ENCODE results near the gene OR4D5. TPM values are rescaled to one million over a fixed set of nuclear protein-coding genes. Genes with fewer than 3 reads are reported as not detected.

Gene OR4D5
- under 1 TPM in 1 of 4 donors, not detected in 3; 0.20 TPM for total RNA-seq
- polyA plus RNA-seq: not detected
- long read RNA-seq, donor 1: 0 reads
- long read RNA-seq, donor 2: 0 reads
- long read RNA-seq, donor 3: 0 reads
- long read RNA-seq, donor 4: 0 reads

DNA sequence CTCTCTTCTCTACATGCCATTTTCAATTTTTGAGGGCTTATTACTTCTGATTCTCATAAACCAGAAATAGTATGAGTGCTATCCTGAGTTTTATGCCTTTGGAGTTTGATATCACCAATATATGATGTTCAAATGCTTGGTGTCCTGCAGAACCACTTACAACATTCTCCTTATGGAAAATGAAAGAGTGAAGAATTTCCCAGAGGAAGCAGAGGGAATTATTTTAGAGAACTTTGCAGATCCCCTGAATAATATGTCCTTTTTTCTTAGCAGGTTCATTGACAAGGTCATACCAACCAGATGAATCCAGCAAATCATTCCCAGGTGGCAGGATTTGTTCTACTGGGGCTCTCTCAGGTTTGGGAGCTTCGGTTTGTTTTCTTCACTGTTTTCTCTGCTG, at the start of gene OR4D5:
OR4D5 (plus strand) TSS at position 301 of the 400 bp plus-strand sequence; CDS start at position 301, 0 bp downstream.
- Histone ChIP-seq H3K4me1 (ENCODE audit: control insufficient read depth, insufficient read depth, low read length) (no peaks in the 10 kb centered on the region), H3K27me3 (ENCODE audit: control insufficient read depth, insufficient read depth) (no peaks in the 10 kb centered on the region), H3K9me3 (ENCODE audit: control insufficient read depth, low read length) (no peaks in the 10 kb centered on the region), H3K27ac (ENCODE audit: low read length) (no peak within 1 kb of the TSS), H3K4me3 (ENCODE audit: low read length) (no peak within 1 kb of the TSS)
- intact Hi-C loops (cut with DNase I): no loop called here
- ATAC-seq: no peak
- 77% methylated on average over 1 of the region's 1 CpG for WGBS
- DNase-seq: no peak

- H3K9me3 ChIP-seq (ENCODE audit: control insufficient read depth, low read length): no peaks in the 10 kb centered on the region
- H3K27ac ChIP-seq (ENCODE audit: low read length): no peak overlapping the region
- no peak for DNase-seq
- ATAC-seq: no peak
- H3K4me1 ChIP-seq (ENCODE audit: control insufficient read depth, insufficient read depth, low read length): no peaks in the 10 kb centered on the region
- no peak overlapping the region for H3K4me3 ChIP-seq (ENCODE audit: low read length)
- intact Hi-C loops (cut with DNase I): no loop called here
- no peaks in the 10 kb centered on the region for H3K27me3 ChIP-seq (ENCODE audit: control insufficient read depth, insufficient read depth)
Observed at GRCh38 chr11:123892031-123892430, 47.4 kb upstream of the OR4D5 start.

GRCh38 chr11:123899792-123900191, 39.6 kb upstream of the OR4D5 start:
- ATAC-seq (no peak), DNase-seq (no peak)
- Histone ChIP-seq H3K27me3 (ENCODE audit: control insufficient read depth, insufficient read depth) (no peaks in the 10 kb centered on the region), H3K27ac (ENCODE audit: low read length) (no peak overlapping the region), H3K4me3 (ENCODE audit: low read length) (no peak overlapping the region), H3K4me1 (ENCODE audit: control insufficient read depth, insufficient read depth, low read length) (no peaks in the 10 kb centered on the region), H3K9me3 (ENCODE audit: control insufficient read depth, low read length) (no peaks in the 10 kb centered on the region)
- 65% methylated on average over 3 of the region's 3 CpGs for WGBS
- intact Hi-C loops (cut with DNase I): no loop called here

- ATAC-seq (no peak), DNase-seq (no peak)
- Histone ChIP-seq H3K27ac (ENCODE audit: low read length) (no peak within 1 kb of the TSS), H3K4me3 (ENCODE audit: low read length) (no peak within 1 kb of the TSS), H3K27me3 (ENCODE audit: control insufficient read depth, insufficient read depth) (no peaks in the 10 kb centered on the region), H3K9me3 (ENCODE audit: control insufficient read depth, low read length) (no peaks in the 10 kb centered on the region), H3K4me1 (ENCODE audit: control insufficient read depth, insufficient read depth, low read length) (no peaks in the 10 kb centered on the region)
- intact Hi-C loops (cut with DNase I): no loop called here
- WGBS: 93% methylated on average over 1 of the region's 1 CpG
Observed at GRCh38 chr11:123901867-123902266, 37.5 kb upstream of the OR4D5 start, which contains the start of gene OR8D4. Gene OR8D4 (plus strand): TSS chr11:123902167. CDS start chr11:123906432, 4,265 bp downstream.

- WGBS: 78% methylated on average over 2 of the region's 2 CpGs
Observed at GRCh38 chr11:123903932-123904331, 35.5 kb upstream of the OR4D5 start.

GRCh38 chr11:123904932-123905331, 34.5 kb upstream of the OR4D5 start:
- H3K4me3 ChIP-seq (ENCODE audit: low read length): no peak overlapping the region
- H3K27me3 ChIP-seq (ENCODE audit: control insufficient read depth, insufficient read depth): no peaks in the 10 kb centered on the region
- no peaks in the 10 kb centered on the region for H3K4me1 ChIP-seq (ENCODE audit: control insufficient read depth, insufficient read depth, low read length)
- DNase-seq: no peak
- H3K27ac ChIP-seq (ENCODE audit: low read length): no peak overlapping the region
- intact Hi-C loops (cut with DNase I): no loop called here
- no peaks in the 10 kb centered on the region for H3K9me3 ChIP-seq (ENCODE audit: control insufficient read depth, low read length)
- WGBS: 50% methylated on average over 3 of the region's 3 CpGs
- no peak for ATAC-seq

More at GRCh38 chr11:123903932-123904331, 35.5 kb upstream of the OR4D5 start:
- intact Hi-C loops (cut with DNase I): no loop called here
- DNase-seq (no peak), ATAC-seq (no peak)
- no peak overlapping the region for H3K4me3 ChIP-seq (ENCODE audit: low read length)
- H3K27ac ChIP-seq (ENCODE audit: low read length): no peak overlapping the region
- no peaks in the 10 kb centered on the region for H3K27me3 ChIP-seq (ENCODE audit: control insufficient read depth, insufficient read depth)
- H3K9me3 ChIP-seq (ENCODE audit: control insufficient read depth, low read length): no peaks in the 10 kb centered on the region
- no peaks in the 10 kb centered on the region for H3K4me1 ChIP-seq (ENCODE audit: control insufficient read depth, insufficient read depth, low read length)

DNA sequence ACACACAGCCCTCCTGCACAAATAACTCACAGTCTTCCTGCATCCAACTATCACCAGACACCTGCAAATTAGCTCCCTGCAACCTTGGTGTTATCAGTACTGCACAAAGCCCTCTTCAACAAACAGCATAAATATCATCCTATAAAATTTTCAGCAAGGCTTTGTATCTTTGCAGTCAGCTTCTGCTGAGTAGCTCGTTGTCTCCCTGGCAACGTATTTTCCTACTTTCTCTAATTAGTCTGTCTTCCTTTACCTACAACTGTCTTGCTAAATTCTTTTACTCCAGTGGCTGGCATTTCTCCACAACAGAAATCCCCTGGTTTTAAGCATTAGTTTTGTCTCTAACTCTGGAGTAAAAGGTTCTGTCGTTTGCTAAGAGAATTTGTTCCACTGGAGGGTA, 33.6 kb upstream of the OR4D5 start:
- intact Hi-C loops (cut with DNase I): no loop called here
- H3K4me3 ChIP-seq (ENCODE audit: low read length): no peak overlapping the region
- ATAC-seq (no peak), DNase-seq (no peak)
- WGBS: 40% methylated on average over 3 of the region's 3 CpGs
- H3K9me3 ChIP-seq (ENCODE audit: control insufficient read depth, low read length): no peaks in the 10 kb centered on the region
- no peak overlapping the region for H3K27ac ChIP-seq (ENCODE audit: low read length)
- no peaks in the 10 kb centered on the region for H3K27me3 ChIP-seq (ENCODE audit: control insufficient read depth, insufficient read depth)
- no peaks in the 10 kb centered on the region for H3K4me1 ChIP-seq (ENCODE audit: control insufficient read depth, insufficient read depth, low read length)

GRCh38 chr11:123920943-123921342, 18.5 kb upstream of the OR4D5 start:
- no peak overlapping the region for H3K27ac ChIP-seq (ENCODE audit: low read length)
- DNase-seq: no peak
- WGBS: 67% methylated on average over 3 of the region's 3 CpGs
- no peak overlapping the region for H3K4me3 ChIP-seq (ENCODE audit: low read length)
- ATAC-seq: peak in 1 of 2 donors; percentile 42
- no peaks in the 10 kb centered on the region for H3K4me1 ChIP-seq (ENCODE audit: control insufficient read depth, insufficient read depth, low read length)
- intact Hi-C loops (cut with DNase I): no loop called here
- no peaks in the 10 kb centered on the region for H3K9me3 ChIP-seq (ENCODE audit: control insufficient read depth, low read length)
- H3K27me3 ChIP-seq (ENCODE audit: control insufficient read depth, insufficient read depth): no peaks in the 10 kb centered on the region

GRCh38 chr11:123924027-123924426, 15.4 kb upstream of the OR4D5 start:
- Histone ChIP-seq H3K4me3 (ENCODE audit: low read length) (no peak overlapping the region), H3K9me3 (ENCODE audit: control insufficient read depth, low read length) (no peaks in the 10 kb centered on the region), H3K27ac (ENCODE audit: low read length) (no peak overlapping the region), H3K4me1 (ENCODE audit: control insufficient read depth, insufficient read depth, low read length) (no peaks in the 10 kb centered on the region), H3K27me3 (ENCODE audit: control insufficient read depth, insufficient read depth) (no peaks in the 10 kb centered on the region)
- no peak for DNase-seq
- intact Hi-C loops (cut with DNase I): no loop called here
- no peak for ATAC-seq
- 70% methylated on average over 1 of the region's 1 CpG for WGBS

GRCh38 chr11:123942413-123942812, 3.0 kb downstream of the OR4D5 start:
- WGBS: 91% methylated on average over 4 of the region's 4 CpGs

DNA sequence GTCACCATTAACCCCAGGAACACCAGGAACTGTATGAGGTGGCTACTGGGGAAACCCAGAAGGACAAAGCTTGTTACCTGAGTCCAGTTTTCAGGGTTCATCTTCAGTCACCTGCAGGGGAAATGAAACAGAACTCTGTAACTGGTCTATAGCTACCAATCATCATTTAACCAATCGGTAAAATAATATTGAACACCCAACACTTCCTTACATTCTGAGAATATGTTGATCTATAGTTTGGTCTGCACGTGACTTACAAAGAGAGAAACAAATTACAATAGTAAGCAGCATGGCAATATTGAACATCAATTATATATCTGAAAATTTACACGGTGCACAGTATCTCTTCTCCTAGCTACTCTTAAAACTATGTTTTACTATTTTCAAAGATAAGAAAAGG, 4.3 kb downstream of the OR4D5 start, which contains the start of gene OR6T1:
OR6T1 (minus strand) TSS at position 101 of the 400 bp plus-strand sequence; CDS start at position 101, 0 bp downstream.
- ATAC-seq: no peak
- DNase-seq: no peak
- no peaks in the 10 kb centered on the region for H3K4me1 ChIP-seq (ENCODE audit: control insufficient read depth, insufficient read depth, low read length)
- H3K9me3 ChIP-seq (ENCODE audit: control insufficient read depth, low read length): no peaks in the 10 kb centered on the region
- 88% methylated on average over 3 of the region's 3 CpGs for WGBS
- H3K27me3 ChIP-seq (ENCODE audit: control insufficient read depth, insufficient read depth): no peaks in the 10 kb centered on the region
- intact Hi-C loops (cut with DNase I): no loop called here
- H3K4me3 ChIP-seq (ENCODE audit: low read length): no peak within 1 kb of the TSS
- no peak within 1 kb of the TSS for H3K27ac ChIP-seq (ENCODE audit: low read length)

More at GRCh38 chr11:123942413-123942812, 3.0 kb downstream of the OR4D5 start:
- Histone ChIP-seq H3K27ac (ENCODE audit: low read length) (no peak overlapping the region), H3K9me3 (ENCODE audit: control insufficient read depth, low read length) (no peaks in the 10 kb centered on the region), H3K4me3 (ENCODE audit: low read length) (no peak overlapping the region), H3K27me3 (ENCODE audit: control insufficient read depth, insufficient read depth) (no peaks in the 10 kb centered on the region), H3K4me1 (ENCODE audit: control insufficient read depth, insufficient read depth, low read length) (no peaks in the 10 kb centered on the region)
- ATAC-seq (no peak), DNase-seq (no peak)
- intact Hi-C loops (cut with DNase I): no loop called here

DNA sequence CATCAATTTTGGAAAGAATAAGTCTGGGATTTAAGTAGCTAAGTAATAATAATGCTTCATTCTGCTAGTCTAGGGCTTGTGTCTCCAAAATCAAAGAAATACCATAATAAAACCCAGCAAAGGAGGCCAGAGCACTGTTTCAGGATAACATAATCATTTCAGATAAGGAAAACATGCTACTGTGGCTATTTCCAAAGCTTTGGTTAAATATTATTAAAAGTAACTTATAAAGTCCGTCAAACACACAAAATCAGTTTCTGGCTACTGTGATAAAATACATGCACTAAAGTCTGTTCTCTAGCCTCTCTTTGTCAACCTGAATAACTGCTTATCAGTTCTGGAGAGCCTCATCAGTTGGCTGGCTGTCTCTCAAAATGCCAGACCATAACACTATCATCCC, 5.7 kb downstream of the OR4D5 start:
- DNase-seq: no peak
- Histone ChIP-seq H3K4me1 (ENCODE audit: control insufficient read depth, insufficient read depth, low read length) (no peaks in the 10 kb centered on the region), H3K4me3 (ENCODE audit: low read length) (no peak overlapping the region), H3K27ac (ENCODE audit: low read length) (no peak overlapping the region), H3K9me3 (ENCODE audit: control insufficient read depth, low read length) (no peaks in the 10 kb centered on the region), H3K27me3 (ENCODE audit: control insufficient read depth, insufficient read depth) (no peaks in the 10 kb centered on the region)
- ATAC-seq: no peak
- WGBS: 25% methylated on average over 1 of the region's 1 CpG
- intact Hi-C loops (cut with DNase I): no loop called here

Data from right cardiac atrium (tissue), 5 donors.